Smooth muscle cell (in vitro differentiated cells): ENCODE measurements around the gene TAMM41. TPM values are rescaled to one million over a fixed set of nuclear protein-coding genes. Genes with fewer than 3 reads are reported as not detected.

ENCODE experiments used
- polyA plus RNA-seq: library from polyadenylated mRNA; unstranded; fragments of >200 nt; fragmentation: Nextera tagmentation; extraction: Ambion mirVana; gene quantifications from 2 replicates; pipeline ENCODE4 v1.2.1, GENCODE V29; 2016
- small RNA-seq: library from RNA; depleted of rRNA; stranded (forward); fragments of <200 nt; gene quantifications from one replicate; pipeline ENCODE3, GENCODE V24; 2014
- total RNA-seq: library from RNA; depleted of rRNA; stranded (reverse); fragments of >200 nt; gene quantifications from 2 replicates; pipeline ENCODE4 v1.2.3, GENCODE V29; 2014

The TAMM41 gene
- total and polyA plus RNA-seq, 2 experiments from 2014 or later: 8.1 to 14.6 TPM

Small RNA genes lying within 50 kb of the gene (small RNA-seq; reads per million reads assigned to genes)
- gene CYCSP12: not detected

Other genes starting within 250 kb of the TAMM41 start
- 109 and 149 TPM in 2 replicates for gene VGLL4, start 203.0 kb downstream of the TAMM41 start, total RNA-seq
- gene VGLL4, start 203.0 kb downstream of the TAMM41 start, polyA plus RNA-seq: 64.3 and 72.0 TPM in 2 replicates
- gene SYN2, start 157.5 kb upstream of the TAMM41 start, total RNA-seq: 0.54 and 0.94 TPM in 2 replicates
- 0.39 and 1.9 TPM in 2 replicates for gene SYN2, start 157.5 kb upstream of the TAMM41 start, polyA plus RNA-seq